NCI-H774 (cell line): ENCODE data around the gene BANP.
"Not testable (repeated sequence)": the region's sequence is repeated elsewhere in the genome, so short reads cannot be mapped to it uniquely, and the experiment has no call there.

Experiments used
- DNase-seq: peaks from one replicate; lab custom pipeline; 2025; lab: John Stamatoyannopoulos, UW

The BANP gene

DNA sequence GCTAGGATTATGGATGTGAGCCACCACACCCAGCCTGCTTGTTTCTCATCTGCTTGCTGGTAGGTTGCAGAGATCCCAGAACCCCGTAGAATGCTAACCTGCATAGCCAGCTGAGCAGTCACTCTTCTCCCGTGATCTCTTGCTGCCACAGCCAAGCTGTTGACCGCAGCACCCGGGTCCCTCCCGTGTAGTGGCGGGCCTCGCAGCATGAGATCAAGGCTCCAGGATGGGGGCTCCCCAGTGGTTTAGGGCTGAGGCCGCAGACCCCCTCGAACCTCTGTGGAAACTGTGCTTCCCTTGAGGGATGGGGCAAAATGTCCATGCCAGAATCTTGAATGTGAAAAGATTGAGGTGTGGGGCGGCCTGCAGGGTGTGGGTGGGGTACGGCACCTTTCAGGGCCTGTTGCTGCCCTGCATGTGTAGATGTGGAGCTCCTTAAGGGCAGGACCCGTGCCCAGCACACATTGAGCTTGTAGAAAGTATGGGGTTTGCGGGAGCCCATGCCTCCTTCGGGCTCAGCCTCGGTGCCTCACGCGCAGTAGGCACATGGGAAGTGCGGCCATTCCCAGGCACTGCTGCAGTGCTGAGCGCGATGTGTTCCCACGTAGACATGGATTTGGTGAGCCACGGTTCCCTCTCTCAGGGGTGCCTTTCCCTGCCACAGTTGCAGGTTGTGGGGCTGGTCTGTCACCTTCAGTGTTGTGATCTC lies 99.9 kb downstream of the BANP start:
- DNase-seq, result no peak

DNA sequence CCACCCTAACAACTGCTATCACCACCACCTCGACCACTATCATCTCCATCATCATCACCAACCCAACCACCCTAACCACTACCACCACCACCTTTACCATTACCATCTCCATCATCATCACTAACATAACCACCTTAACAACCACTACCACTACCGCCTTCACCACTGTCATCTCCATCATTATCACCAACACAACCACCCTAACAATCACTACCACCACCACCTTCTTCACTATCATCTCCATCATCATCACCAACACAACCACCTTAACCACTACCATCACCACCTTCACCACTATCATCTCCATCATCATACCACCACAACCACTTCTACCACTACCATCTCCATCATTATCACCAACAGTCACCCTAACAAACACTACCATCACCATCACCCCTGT lies 101.4 kb downstream of the BANP start:
- DNase-seq, result no peak

DNA sequence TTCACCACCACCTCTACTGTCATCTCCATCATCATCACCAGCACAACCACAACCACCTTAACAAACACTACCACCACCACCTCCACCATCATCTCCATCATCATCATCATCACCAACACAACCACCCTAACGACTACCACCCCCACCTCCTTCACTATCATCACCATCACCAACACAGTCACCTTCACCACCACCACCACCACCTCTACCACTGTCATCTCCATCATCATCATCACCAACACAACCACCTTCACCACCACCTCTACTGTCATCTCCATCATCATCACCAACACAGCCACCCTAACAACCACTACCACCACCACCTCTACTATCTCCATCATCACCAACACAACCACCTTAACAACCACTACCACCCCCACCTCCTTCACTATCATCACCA lies 102.2 kb downstream of the BANP start:
- not testable (repeated sequence) for DNase-seq

DNA sequence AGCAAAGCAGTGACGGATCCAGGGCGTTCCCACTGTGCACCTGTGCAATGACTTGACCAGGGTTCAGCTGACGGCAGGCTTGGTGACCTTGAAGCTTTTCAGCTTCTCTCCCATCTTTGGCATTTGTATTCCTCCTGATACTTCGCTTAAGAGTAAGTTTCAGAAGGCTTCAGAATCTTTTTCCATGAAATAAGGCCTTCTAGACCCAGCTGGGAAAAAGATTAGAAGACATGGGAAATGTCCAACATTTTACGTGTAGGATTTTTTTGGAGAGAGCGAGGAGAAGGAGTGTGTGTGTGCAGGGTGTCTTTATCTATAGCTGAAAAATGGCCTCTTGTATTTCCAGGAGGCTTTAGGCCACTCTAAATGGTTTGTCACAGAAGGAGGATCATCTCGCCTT lies 104.1 kb downstream of the BANP start:
- DNase-seq, result no peak

DNA sequence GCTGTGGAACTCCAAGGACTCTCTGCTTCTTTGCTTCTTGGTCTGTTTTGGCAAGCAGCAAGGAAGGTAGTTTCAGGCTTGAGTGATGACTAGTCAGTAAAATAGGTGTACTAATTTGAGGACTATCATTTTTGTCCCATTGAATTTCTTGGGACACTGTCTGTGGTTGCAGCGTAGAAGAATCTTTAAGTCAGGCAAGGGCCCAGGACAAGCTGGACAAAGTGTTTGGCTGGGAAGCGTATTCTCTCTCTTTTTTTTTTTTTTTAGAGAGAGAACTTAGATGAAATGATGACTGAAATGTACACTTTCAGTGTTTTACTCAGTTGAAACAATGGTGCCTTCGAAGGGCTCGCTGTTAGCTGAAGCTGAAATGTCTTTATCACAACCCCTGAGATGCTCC lies 105.0 kb downstream of the BANP start:
- DNase-seq, result no peak

DNA sequence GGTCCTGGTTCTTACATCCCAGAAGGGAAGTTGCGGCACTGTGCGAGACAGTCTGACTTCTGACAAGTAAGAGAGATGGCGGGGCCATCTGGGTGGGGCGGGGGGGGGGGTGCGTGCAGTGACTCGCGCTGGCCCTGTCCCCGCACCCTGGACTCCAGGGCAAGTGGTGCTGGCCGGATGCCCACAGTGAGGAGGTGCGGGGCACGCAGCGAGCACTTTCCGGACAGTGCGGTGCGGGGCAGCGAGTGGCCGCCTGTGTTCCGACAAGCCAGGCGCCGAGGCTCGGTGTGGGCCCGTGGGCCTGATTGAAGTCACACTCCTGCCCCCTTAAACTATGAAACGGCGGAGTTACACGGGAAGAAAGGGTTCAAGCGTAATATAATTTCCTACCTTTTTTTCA lies 106.4 kb downstream of the BANP start:
- DNase-seq, result no peak

DNA sequence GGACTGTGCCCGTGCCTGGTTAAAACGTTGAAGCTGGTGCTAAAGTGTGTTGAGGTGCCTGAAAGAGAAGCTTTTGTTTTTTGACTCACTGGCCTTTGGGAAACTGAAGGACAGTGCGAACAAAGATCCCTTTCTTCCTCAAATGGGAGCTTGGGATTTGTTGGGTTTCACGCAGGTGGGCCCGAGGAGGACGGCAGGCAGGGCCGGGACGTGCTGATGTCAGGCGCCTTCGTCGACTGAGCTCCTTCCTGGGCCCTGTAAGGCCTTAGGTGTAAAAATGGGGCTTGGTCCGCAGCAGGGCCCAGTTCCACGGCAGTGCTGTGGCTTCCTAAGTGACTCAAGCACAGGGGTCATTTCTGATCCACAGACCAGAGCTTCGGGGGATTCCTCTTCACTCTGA lies 106.9 kb downstream of the BANP start:
- DNase-seq, result no peak

DNA sequence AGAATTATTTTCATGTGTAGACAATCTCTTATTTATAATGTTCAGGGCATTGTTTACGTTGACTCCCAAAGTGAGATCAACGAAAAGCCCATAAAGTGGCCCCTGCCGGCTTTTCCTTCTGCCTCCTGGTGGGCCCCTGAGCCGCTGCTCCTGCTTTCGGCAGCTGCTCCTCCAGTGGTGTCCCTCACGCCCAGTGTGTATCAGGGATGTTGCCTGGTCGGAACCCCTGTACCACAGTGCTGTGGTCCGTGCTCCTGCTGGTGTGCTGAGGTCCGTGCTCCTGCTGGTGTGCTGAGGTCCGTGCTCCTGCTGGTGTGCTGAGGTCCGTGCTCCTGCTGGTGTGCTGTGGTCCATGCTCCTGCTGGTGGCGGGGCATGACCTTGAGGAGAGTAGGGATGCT lies 107.6 kb downstream of the BANP start:
- no peak for DNase-seq

DNA sequence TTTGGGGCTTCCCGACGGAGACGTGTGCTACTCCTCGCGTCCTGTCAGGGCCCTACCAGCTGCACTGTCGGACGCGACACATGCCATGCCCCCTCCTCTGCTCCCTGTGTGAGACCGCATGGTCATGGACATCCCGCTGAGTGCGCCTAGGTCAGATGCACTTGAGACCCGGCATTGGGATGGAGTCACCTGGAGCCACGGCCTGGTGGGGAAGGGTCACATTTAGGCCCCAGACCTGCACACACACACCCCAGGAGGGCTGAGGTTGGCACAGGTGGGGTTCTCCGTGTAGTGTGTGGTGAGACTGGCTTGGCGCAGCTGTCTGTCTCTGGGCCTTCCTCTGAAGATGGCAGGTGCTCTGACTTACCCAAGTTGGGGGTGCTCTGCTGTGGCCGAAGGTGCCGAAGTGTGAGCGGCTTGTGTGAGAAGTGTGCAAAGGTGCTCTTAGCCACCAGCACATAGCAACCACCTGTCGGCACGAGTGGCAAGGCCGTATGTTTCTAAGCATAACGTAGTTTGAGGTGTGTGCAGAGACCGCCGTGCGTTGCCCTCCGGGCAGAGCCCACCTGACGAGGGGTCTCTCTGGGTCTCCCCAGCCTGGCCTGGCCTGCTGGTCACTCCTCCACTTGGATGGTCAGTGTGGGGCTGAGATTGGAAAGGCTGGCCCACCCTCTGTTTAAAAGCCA lies 108.6 kb downstream of the BANP start:
- no peak for DNase-seq

DNA sequence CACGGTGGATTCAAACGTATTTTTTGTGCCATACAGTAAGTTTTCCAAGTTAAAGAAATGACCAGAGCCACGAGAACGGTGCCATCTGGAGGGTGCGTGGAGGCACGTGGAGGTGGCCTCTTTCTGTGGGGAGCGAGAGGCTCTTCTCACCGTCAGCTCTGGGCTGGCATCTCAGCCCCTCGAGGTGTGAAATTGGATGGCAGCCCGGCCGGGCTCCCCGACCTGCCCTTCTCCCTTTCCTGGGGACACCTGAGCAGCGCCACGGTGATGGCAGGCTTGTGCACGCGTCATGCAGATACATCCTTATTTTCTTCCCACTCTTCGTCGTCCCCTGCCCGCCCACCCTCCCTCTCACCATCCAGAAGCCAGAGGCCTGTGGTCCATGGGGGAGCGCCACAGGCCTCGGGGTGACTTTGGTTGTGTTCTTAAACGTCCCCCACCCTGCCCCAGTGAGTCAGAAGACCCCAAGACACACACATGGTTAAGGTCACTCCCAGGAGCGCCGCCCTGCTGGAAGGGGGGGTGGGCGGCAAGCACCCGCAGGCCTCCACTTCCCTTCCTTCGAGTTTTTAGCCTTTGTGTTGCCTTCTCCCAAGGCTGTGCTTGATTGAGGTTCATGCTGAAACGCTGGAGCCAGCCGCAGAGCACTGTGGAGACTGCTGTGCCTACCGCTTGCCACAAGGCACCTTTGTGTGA lies 109.4 kb downstream of the BANP start:
- DNase-seq, result no peak

DNA sequence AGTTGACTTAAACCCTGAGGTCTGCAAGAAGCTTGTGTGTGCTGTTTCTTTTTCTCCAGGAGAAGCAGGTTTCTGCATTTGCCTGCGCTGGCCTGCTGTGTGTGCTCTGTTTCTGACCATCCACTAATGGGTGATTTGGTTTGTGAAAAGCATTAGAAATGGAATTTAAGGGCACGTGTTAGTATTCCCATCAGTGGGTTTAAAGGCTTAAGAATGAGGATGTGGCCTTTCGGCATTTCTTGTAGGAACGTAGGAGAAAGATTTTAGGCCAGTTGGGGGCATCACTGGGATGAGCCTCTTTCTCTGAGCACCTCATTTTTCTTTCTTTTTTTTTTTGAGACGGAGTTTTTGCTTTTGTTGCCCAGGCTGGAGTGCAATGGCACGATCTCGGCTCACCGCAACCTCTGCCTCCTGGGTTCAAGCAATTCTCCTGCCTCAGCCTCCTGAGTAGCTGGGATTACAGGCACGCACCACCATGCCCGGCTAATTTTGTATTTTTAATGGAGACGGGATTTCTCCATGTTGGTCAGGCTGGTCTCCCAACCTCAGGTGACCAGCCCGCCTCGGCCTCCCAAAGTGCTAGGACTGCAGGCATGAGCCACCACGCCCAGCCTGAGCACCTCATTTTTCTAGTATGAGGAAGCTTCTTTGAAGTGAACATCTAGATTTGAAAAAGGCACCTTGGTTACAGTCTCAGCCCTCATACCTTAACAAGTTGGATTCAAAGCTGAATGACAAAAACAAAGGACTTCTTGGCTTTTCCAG lies 110.3 kb downstream of the BANP start:
- DNase-seq, result no peak

DNA sequence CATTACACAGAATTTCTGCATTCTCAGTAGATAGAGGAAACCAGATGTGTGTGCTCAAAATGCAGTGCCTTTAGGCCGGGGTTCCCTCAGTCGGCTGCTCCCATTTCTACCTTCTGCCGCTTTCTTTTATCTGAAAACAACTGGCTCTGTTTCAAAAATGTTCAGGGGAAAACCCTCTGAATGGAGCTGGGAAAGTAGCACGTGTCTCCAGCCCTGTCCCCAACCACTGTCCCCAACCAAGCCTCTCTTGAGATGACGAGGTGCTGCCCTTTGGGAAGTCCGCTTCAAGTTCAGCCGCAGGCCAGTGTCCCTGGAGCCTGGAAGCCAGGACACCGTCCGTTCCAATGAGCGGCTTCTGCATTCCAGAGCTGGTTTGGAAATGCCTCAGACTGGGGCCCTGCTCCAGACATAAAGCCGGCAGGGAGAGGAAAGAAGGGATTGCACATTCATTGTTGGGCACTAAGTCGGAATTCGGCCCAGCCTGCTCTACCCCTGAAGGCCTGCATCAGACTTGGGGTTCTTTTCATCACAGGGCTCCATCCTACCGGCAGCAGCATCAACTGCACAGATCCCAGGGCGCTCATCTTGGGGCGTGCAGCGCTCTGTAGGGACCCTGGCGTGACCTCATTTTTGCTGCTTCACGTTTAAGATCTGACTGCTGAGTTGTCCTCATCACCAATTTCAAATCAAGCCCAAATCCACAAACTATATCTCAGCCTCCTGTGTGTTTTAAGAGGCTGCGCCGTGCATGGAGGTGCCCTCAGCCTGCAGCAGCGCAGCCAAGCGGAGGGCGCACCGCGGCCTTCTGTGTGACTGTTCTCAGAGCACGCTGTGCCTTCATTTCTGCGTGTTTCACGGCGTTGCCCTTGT lies 111.3 kb downstream of the BANP start:
- no peak for DNase-seq

DNA sequence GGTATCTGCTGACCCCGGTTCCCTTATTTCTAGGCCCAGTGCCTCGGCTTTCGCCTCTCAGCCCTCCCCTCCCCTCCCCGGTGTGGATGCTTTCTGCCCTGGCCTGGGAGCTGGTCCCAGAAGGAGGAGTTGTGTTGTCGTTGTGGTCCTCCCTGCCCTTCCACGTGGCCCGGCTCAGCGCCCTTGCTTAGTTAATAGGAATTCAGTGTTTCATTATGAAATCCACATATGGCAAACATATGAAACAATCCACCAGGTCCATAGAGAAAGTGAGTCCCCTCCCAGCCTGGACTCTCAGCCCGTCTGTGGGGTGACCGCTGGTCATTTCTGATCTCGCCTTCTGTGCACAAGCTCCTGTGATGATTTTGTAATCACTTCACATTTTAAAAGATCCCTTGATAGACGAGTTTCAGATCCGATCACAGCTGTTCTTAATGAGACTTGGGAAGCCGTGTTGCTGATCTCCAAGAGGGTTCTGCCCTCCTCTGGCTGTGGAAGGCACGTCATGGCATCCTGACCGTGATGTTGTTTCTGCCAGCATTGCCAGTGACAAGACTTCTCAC lies 112.1 kb downstream of the BANP start:
- DNase-seq, result no peak

DNA sequence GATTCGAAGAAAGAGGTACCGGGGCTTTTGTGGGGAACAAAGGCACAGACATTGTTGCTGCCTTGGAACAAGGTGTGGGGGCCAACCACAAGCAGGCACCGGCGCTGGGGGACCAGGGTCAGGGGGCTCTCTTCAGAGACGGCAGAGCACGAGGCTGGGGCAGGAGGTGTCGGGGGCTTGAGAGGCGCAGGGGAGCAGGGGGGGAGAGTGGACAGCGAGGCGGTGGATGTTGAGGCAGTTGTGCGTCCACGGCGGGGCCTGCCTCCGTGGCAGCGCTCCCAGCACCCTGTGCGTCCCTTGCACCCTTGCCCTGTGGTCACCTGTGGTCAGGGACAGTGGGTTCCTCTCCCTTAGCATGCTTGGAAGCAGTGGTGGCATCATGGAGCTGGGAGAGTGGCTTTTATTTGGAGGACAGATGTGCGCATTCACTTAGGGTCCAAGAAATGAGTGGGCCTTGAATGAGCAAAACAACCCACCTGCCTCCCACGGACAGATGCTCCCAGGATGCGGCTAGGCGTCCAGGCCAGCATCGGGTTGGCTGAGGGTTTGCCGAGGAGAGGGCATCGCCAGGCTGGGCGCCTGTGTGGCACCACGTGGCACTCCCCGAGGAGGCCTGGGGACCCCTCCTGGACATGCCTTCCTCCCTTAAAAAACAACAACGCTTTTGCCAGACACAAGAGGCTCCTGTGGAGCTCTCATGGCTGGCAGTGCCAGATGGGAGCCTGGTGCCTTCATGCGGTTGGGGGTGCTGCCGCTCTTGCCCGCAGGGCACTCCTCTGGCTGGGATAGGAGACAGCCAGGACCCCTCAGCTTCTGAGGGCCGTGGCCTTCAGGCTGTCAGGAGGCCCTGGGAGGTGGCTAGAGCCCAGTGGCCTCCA lies 113.0 kb downstream of the BANP start:
- DNase-seq, result no peak

DNA sequence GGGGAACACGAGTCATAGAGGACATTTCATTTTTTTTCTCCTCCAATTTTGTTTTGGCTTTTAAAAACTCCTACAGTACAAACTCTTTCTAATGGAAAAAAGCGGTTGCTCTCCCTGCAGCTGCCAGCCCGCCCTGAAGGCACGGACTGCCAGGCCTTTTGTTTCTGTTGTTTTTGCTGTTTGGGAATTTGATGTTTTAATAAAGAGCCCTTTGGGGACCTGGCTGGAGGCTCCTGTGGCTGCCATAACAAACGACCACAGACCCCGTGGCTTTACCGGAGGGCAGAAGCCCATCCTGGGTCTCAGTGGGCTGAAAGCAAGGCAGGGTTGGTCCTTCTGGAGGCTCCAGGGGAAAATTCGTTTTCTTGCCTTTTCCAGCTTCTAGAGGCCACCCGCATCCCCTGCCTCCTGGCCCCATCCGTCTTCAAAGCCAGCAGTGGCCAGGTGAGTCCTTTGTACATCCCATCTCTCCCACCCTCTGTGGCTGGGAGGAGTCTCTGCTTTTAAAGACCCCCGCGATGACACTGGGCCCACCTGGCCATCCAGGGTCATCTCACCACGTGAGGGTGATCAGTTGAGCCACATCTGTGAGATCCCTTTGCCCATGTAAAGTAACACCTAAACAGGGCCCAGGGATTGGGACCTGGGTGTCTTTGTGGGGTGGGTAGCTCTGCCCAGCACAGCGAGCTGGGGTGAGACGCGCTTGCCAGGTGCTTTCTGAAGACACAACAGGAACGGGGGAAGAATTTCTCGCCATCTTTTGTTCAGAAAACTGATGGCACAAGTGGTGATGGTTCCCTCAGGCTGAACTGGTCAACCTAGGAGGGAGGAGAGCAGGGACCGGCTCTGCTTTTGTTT lies 113.9 kb downstream of the BANP start:
- DNase-seq, result no peak

DNA sequence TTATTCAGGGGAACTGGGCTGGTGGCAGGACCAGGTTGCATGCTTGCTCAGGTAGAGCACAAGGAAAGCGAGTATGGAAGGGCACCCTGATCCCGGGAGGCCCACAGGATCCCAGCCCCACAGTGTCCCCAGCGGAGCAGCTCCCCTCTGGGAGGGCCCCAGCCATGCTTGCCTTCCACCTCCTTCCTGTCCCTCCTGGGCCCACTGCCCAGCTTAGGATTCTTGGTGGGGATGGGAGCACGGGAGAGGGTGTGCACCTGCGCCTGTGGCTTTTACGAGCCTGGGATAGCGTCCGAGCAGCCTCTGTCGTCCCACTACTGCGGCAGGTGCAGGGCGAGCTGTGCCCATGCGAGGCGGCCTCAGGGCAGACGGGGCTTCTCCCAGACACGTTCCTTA lies 114.5 kb downstream of the BANP start:
- DNase-seq, result no peak

DNA sequence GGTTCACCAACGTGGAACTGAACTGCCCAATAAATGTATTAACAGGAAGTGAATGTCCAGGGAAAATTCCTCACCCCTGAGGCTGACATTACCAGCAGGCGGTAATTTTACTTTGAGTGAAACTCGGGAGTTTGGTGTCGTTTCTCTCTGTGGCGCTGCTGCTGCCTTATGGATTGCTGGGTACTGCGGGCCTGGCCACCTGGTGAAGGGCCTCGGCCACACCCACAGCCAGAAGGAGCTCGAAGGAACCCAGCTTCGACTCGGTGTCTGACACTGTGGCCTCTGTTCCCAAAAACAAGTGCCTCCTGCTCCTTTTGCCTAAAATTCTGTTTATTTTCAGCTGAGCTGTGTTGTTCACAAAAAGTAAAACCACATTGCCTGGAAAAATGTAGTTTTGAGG lies 115.0 kb downstream of the BANP start:
- DNase-seq, result no peak

DNA sequence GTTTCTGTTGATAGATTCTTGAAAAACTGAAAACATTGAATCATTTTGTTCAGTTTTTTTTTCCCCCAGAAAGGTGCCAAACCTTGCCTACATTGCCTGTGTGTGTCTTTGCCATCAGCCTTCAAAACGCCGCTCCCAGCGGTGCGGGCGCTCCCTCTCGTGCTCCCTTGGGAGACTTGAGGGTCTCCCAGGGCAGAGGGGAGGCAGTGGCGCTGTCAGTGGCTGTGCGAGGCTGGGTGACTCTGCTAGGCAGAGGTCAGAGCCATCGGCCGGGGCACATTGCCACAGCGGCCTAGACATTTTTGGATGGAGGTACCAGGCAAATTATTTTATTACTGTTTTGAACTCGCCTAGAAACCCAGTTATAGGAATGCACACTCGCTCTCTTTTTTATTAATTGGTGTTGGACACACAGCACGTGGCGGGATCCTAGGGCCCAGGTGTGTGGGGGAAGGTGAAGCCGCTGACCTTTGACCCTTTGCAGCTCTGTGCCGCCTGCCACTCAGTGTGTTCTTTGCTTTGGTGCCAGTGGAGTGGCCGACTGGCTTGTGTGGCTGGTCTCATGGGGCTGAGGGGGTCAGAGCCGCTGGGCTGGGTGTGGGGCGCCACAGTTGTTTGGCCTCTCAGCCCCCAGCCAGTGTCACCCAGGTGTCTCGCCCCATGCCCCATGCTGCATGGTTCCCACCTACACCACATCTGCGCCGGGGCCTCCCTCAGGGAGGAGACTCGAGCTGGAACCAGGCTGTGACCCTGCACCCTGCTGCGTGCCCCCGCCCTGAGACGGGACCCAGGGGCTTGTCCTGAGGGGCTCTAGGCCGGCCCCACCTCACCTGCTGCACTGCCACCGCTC lies 115.7 kb downstream of the BANP start:
- no peak for DNase-seq
